Thoracic aorta (tissue), 2 donors: ENCODE measurements around the gene COLEC12. TPM values are rescaled to one million over a fixed set of nuclear protein-coding genes. Genes with fewer than 3 reads are reported as not detected.
A peak's percentile ranks its signal among the peaks of the same experiment; 100 is the strongest.

Experiments used
- ATAC-seq: fragments of 150-250 bp; one replicate; pipeline ENCODE4 v1.8.0; 2017; ENCODE audit warnings: low read depth; ENCODE audit not compliant: insufficient number of reproducible peaks, low FRiP score
- DNase-seq: peaks from one replicate; pipeline ENCODE4 v3.0.0-alpha.2; 2020; ENCODE audit warnings: low spot score
- H3K27ac ChIP-seq, 2 donors: fragments of 200-600 bp; sonication (generic); 1 replicate in 1 of 2; 2 replicates in 1 of 2; pipeline ENCODE4 v1.5.1; 2016; ENCODE audit warnings: mild to moderate bottlenecking in 2 of 2, moderate library complexity in 2 of 2
- H3K27me3 ChIP-seq: fragments of 200-600 bp; sonication (generic); replicated peaks from 2 replicates; pipeline ENCODE4 v1.6.0; 2016; ENCODE audit warnings: mild to moderate bottlenecking; ENCODE audit not compliant: insufficient read depth
- H3K36me3 ChIP-seq: fragments of 200-600 bp; sonication (generic); one replicate; pipeline ENCODE4 v1.5.1; 2016
- H3K4me1 ChIP-seq, 2 donors: fragments of 200-600 bp; sonication (generic); 1 replicate in 1 of 2; 2 replicates in 1 of 2; pipeline versions ENCODE4 v1.5.1 to v1.6.0; 2016; ENCODE audit warnings: low read depth in 2 of 2, mild to moderate bottlenecking in 1 of 2; ENCODE audit not compliant: control insufficient read depth in 1 of 2
- H3K4me3 ChIP-seq: fragments of 200-600 bp; sonication (generic); 2 replicates; pipeline ENCODE4 v1.5.1; 2016; ENCODE audit warnings: mild to moderate bottlenecking
- H3K9me3 ChIP-seq: fragments of 200-600 bp; sonication (generic); 2 replicates; pipeline ENCODE4 v1.5.1; 2016
- total RNA-seq, 2 donors: library from RNA; depleted of rRNA; stranded (reverse); fragments of >200 nt; gene quantifications; one replicate each; pipeline versions ENCODE4 v1.1.0 to v1.2.3, GENCODE V29; 2016
- TF ChIP-seq, protein P1 (sequence below): fragments of 200-600 bp; sonication (generic); IDR thresholded peaks from one replicate; pipeline ENCODE4 v1.5.1; 2019; ENCODE audit warnings: antibody characterized with exemption

COLEC12 gene
- total RNA-seq, 2 donors from 2014 or later, result 19.3 to 21.3 TPM

GRCh38 chr18:396556-396955, 103.9 kb downstream of the COLEC12 start:
- TF ChIP-seq, protein P1, sequence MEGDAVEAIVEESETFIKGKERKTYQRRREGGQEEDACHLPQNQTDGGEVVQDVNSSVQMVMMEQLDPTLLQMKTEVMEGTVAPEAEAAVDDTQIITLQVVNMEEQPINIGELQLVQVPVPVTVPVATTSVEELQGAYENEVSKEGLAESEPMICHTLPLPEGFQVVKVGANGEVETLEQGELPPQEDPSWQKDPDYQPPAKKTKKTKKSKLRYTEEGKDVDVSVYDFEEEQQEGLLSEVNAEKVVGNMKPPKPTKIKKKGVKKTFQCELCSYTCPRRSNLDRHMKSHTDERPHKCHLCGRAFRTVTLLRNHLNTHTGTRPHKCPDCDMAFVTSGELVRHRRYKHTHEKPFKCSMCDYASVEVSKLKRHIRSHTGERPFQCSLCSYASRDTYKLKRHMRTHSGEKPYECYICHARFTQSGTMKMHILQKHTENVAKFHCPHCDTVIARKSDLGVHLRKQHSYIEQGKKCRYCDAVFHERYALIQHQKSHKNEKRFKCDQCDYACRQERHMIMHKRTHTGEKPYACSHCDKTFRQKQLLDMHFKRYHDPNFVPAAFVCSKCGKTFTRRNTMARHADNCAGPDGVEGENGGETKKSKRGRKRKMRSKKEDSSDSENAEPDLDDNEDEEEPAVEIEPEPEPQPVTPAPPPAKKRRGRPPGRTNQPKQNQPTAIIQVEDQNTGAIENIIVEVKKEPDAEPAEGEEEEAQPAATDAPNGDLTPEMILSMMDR, result no peak
- DNase-seq (no peak), ATAC-seq (no peak)
- Histone ChIP-seq H3K27ac (no peak overlapping the region), H3K9me3 (no peaks in the 10 kb centered on the region), H3K4me3 (no peak overlapping the region), H3K4me1 (peaks cover 17 to 31% of the 10 kb centered on the region in 2 donors), H3K36me3 (no peaks in the 10 kb centered on the region), H3K27me3 (no peaks in the 10 kb centered on the region)

DNA sequence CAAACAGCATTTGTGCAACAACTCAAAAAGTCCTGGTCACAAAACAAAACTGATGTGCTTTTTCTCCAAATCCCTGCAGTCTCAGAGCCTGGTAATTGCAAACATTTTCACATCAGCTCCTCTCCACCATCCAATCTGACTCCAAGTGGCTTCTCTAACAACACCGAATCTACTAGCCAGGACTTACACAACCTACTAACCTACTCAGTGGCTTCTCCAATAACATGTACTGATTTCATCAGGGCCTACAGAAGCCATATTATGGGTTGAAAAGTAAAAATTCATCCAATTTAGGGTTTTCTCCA, 104.3 kb downstream of the COLEC12 start:
- Histone ChIP-seq H3K27ac (no peak overlapping the region), H3K27me3 (no peaks in the 10 kb centered on the region), H3K4me1 (peaks cover 17 to 28% of the 10 kb centered on the region in 2 donors), H3K36me3 (no peaks in the 10 kb centered on the region), H3K4me3 (no peak overlapping the region), H3K9me3 (no peaks in the 10 kb centered on the region)
- DNase-seq (no peak), ATAC-seq (no peak)
- TF ChIP-seq, protein P1, result no peak

DNA sequence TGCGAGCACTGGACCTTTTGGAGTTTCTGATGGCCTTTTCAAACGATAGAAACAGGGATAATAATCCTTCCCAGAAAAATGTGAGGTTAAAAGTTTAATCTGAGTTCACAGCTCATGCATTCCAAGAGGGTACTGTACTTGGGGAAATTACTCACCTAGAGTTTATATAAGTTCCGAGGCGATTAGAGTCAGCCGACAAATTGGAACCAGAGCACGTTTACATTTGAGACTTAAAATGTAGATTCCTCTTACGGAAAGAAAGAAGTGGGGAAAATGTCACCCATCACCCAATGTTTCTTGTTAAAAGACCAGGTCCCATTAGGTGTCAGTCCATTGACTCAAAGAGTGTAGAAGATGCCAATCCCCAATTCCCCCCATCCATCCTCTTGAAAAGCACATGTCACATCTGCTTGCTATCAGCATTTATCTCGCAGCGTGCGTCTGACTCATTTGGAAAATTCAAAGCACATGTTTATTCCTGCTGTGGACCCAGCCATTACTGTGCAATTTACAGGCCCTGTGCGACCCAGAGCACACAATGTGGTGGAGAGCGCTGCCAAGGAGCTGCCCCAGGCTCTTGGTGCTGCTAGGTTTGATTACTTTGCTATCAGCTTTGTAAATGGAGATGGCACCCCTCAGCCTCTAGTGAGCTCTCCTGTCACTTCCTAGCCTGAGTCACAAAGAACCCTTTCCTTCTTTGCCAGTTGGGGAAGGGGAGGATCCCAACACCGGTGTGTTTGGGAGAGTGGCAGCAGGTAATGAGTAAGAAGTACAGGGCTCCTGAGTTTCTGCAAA, 104.8 kb downstream of the COLEC12 start:
- no peak for DNase-seq
- no peaks in the 10 kb centered on the region for H3K36me3 ChIP-seq
- H3K27me3 ChIP-seq, result no peaks in the 10 kb centered on the region
- H3K9me3 ChIP-seq, result no peaks in the 10 kb centered on the region
- no peak for ATAC-seq
- TF ChIP-seq, protein P1, result no peak
- H3K27ac ChIP-seq, result peak overlapping the region in 1 of 2 donors; percentile 22
- no peak overlapping the region for H3K4me3 ChIP-seq
- peaks cover 17 to 25% of the 10 kb centered on the region in 2 donors for H3K4me1 ChIP-seq

DNA sequence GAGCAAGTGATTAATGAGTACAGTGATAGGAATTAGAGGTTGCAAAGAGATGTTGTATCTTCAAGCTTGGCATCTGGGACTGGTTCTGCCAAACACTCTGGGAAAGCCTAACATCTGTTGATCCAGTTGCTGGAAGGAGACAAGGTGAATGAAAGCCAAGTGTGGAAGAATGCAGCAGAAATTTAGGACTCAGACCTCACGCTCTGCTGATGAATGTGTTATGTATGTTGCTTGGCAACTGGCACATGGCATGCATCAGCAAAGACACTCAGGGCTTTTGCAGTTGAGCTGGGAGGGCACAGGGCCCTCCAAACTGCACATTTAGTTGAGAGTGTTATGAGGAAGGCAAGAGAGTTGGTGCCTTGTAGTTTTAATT, 105.5 kb downstream of the COLEC12 start:
- ATAC-seq, result peak; percentile 74
- H3K4me1 ChIP-seq, result peaks cover 17 to 25% of the 10 kb centered on the region in 2 donors
- no peaks in the 10 kb centered on the region for H3K27me3 ChIP-seq
- peak overlapping the region in 1 of 2 donors; percentile 22 for H3K27ac ChIP-seq
- H3K4me3 ChIP-seq, result no peak overlapping the region
- H3K36me3 ChIP-seq, result no peaks in the 10 kb centered on the region
- DNase-seq, result no peak
- no peaks in the 10 kb centered on the region for H3K9me3 ChIP-seq
- TF ChIP-seq, protein P1, result no peak

DNA sequence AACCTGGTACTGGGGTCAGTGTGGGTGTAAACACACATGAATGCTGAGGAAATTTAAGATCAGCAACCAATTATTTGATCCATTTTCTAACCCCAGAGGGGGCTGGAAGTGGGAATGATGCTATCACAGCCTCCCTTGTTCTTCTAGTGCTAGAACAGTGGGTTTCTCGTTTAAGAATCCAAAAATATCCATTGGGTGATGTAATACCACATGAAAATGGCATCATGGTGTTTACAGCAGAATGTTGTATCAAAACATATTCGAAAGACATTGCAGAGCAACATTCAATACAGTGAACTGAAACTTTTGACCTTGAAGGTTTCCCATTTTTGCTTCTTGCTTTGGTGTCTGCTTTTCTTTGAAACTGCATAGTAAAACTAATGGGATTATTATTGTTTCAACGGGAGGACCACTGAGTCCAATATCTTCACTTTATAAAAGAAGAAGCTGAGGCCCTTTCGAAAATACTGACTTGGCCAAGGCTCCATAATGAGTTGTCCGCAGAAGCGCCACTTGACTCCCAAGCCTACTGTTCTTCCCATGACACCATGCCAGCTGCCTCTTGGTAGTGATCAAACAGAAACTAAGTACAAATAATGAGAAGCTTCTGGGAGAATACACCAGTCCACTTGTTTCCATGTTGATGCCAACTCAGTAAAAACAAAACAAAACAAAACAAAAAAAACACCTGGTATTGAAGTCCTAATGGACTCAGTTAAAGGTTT, 106.1 kb downstream of the COLEC12 start:
- Histone ChIP-seq H3K4me1 (peaks cover 17 to 25% of the 10 kb centered on the region in 2 donors), H3K27ac (no peak overlapping the region), H3K4me3 (no peak overlapping the region), H3K9me3 (no peaks in the 10 kb centered on the region), H3K27me3 (no peaks in the 10 kb centered on the region), H3K36me3 (no peaks in the 10 kb centered on the region)
- DNase-seq, result no peak
- no peak for ATAC-seq
- TF ChIP-seq, protein P1, result no peak
